HG03442 (cell line): ENCODE results near the gene SUGT1.
"Not testable (repeated sequence)": the region's sequence is repeated elsewhere in the genome, so short reads cannot be mapped to it uniquely, and the experiment has no call there.

Source experiments
- ATAC-seq: cut with Tn5 transposase; IDR thresholded peaks from one replicate; pipeline ENCODE4 v1.9.1; 2021; ENCODE audit warnings: mild to moderate bottlenecking, moderate library complexity; ENCODE audit not compliant: unreplicated experiment

SUGT1 gene

DNA sequence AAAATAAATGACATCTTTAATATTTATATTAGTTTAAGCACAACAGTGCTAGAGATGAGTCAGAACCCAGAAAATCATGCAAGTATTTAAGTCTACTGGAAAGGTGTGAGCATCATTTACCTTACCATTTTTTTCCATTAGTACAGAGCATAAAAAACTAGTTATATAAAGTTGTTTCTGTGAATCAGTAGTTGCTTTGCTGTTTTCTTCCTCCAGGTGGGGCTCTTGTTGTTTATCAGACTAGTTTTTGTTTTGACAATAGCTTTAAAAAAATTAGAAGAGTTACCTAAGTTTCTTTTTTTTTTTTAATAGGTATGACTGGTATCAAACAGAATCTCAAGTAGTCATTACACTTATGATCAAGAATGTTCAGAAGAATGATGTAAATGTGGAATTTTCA is 12.7 kb downstream of the SUGT1 start:
- ATAC-seq = no peak

DNA sequence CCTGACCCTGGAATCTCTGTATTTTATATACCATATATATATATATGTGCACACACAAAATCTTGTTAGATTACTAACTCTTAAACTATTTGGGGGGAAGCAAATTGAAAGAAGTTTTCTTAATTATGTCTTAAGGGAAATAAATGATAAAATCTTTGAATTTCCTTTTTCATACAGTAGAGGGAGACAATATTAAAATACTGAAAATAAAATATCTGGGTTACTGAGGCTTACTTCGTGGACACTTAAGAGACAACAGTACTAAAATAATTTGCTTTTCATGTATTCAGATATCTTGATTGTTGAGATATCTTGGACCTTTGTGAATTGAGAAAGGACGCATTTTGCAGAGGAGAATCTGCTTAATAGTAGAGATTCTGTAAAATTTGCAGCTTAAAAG is 17.0 kb downstream of the SUGT1 start:
- no peak for ATAC-seq

DNA sequence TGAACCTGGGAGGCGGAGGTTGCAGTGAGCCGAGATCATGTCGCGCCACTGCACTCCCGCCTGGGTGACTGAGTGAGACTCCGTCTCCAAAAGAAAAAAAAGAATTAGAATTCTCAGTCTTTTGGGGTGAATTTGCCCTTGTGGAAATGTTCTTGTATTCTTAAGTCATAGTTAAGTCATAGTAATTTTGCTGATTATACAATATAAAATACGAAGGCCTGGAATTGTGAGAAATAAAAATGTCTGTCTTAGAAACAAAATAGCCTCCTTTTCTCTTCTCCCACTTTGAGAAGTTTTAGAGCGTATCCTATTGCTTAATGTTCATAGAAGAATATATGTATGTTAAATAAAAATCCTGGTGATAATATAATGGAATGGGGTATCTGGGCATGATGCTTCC is 18.1 kb downstream of the SUGT1 start:
- ATAC-seq = no peak

DNA sequence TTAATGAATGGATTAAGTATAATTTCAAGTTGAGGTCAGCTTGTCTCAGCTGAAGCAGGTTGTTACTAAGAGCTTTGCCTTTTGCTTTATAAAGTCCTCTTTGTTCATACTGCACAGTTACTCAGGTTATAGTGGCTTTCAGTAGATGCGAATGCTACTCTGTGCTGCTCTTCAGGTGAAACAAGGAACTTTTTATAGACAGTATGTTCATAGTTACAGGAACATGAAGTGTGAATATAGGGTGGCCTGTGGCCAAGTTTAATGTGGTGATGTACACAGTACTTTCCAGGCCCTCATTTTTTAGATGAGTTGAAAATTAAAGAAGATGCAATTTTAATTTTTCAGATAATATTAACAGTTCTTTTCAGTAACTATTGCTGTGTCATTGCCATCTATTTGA is 20.8 kb downstream of the SUGT1 start:
- no peak for ATAC-seq

DNA sequence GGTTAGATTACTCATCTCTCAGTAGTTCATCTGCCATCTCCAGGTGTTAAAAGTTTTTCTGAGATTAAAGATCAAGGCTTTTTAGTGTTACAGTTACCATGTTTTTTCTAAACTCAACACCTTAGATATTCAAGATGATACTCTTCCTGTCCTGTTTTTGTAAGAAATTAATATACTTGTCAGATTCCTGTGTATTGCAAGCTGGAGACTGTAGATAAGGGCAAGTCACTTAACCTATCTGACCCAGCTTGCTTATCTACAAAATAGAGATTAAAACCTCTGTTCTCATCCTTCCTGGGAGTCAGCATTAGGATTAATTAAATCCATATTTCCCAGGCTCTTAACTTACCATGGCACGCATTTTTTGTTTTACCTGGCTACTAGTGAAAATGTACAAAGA is 25.2 kb downstream of the SUGT1 start:
- ATAC-seq = no peak

DNA sequence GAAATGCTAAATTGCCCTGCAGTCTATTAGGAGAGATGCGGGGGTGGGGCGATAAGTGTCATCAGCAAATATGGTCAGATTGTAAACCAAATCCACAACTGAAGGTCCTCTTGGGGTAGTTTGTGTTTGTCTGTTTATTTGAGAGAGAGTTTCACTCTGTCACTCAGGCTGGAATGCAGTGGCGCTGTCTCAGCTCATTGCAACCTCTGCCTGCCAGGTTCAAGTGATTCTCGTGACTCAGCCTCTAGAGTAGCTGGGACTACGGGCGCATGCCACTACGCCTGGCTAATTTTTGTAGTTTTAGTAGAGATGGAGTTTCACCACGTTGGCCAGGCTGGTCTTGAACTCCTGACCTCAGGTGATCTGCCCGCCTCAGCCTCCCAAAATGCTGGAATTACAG is 33.2 kb downstream of the SUGT1 start:
- ATAC-seq = not testable (repeated sequence)

DNA sequence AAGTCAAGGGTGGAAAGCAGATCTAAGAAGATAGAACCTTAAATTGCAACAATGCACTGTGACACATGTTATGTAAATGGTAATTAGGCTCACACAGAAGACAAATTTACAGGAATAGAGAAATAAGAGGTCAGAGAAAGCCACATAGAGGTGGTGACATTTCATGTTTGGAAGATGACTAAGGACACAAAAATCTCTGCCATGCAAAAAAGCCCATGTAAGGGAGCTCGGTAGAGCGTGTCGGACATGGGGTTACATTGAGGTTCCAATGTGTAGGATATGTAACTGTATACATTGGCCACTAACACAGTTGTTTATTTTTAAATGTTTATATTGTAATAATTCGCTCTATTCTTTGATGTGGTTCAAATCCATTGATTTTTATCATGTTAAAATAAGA is 33.7 kb downstream of the SUGT1 start:
- ATAC-seq = no peak

DNA sequence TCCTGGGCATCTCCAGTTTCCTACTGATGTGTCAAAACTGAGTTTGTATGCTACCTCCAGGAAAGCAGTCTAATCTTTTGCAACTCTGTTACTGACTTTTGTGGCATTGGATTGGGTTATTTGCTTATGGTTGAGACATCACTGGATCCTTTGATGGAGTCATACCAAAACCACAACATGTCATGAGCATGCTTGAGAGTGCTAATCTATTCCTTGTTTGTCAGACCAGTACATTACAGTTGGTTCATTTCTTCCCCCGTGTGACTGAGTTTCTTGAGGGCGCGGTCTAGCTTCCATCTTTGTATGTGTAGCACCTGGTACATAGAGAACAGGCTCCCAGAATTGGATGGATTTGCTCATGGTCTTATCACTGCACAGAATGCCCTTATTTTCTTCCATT is 43.2 kb downstream of the SUGT1 start:
- ATAC-seq = peak; percentile 93

DNA sequence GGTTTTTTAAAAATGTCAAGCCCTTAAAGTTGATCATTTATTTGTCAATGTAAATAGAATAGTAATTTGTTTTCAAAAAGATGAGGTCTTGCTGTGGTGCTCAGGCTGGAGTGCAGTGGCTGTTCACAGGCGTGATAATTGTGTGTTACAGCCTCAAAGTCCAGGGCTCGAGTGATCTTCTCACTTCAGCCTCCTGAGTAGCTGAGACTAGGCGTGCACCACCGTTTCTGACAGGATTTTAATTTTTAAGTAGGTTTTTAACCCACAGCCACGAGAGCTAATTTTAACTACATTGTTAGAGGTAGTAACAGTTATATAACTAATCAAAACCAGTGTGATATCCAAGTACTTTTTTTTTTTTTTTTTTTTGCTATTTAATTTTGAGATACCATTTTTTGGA is 43.9 kb downstream of the SUGT1 start:
- ATAC-seq = no peak

DNA sequence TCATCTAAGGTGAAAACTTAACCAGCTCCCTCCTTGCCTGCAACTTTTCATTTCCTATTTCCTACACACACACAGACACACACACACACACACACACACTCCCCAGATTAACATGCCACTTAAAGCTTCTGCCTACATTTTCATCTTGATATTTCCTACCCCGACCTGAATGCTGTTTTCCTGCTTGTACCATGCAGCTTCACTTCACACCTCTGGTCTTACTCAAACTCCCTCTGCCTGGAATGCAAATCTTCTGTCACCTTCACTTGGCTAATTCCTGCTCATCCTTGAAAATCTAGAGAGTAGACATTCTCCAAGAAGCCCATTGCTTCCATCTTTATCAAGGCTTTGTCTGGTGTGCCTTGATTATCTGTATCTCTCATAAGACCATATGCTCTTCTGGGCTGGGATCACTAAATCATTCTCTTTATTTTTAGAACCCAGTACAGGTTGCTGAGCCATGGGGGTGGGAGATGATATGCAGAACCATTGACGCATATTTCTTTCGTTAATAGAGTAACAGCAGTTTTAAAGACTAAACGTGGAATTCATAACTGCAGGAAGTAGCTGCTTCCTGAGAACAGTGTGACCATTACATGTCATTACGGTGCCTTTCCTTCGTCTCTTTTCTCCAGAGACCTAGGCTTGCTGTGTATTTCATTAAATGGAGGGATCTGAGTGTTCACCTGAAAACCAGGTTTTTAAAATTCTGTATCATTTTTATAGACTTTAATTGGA is 49.3 kb downstream of the SUGT1 start:
- ATAC-seq = no peak

DNA sequence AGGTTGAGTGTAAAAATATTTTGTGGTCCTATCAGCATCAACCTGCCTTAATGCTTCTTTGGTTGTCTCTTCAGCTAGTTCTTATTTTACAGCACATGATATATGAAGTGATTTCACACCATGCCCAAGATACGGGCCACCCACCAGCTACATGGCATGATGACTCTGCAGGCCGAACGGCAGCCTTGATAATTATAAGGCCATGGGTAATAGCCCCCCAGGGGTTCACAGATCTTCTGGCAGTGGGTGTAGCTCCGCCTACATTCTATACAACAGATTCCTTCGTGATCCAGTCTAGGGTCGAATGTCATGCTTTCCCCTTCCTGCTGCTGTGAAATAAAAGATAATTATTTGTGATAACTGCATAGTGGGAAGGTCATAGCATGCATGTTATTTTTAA is 50.8 kb downstream of the SUGT1 start:
- no peak for ATAC-seq

DNA sequence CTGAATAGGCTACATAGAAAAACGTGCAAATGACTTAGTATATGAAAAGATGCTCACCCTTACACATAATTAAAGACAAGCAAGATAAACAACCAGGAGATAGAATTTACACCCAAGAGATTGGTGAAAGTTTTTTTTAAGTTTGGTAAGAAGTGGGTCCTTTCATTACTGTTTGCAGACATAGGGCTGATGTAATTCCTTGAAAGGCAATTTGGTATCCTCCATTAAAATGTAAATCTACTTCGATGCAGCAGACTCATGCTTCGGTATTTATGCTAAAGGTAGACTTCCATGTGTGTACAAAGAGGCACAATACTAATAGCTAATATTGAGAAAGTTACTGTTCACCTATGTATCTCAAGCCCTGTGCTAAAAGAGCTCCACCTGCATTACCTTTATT is 53.4 kb downstream of the SUGT1 start:
- ATAC-seq = no peak

DNA sequence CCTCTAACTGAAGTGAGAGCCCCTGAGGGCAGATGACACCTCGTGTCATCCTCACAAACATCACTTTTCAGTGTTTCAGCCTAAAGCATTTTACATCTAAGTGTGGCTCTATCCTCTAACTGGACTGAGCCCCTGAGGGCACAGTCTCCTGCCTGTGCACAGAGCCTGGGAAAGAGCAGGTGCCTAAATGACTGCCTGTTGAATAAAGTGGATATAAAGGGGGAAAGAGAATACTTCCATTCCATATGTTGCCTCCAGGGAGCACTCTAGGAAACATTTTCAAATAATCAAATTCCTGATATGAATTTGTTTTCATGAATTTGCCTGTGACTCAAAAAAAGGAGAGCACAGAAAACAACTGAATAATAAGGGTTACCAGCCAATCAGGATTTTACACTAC is 54.7 kb downstream of the SUGT1 start:
- ATAC-seq = no peak

DNA sequence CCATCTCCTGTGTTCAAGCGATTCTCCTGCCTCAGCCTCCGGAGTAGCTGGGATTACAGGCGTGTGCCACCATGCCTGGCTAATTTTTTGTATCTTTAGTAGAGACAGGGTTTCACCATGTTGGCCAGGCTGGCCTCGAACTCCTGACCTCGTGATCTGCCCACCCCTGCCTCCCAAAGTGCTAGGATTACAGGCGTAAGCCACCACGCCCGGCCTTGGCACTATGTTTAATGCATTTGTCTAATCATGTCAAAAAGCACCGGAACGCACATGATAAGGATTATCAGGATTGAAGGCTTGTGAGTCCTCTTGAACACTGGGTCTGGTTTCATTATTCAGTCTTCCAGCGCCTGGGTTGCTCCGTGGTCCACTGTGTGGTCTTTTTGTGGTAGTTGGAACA is 55.6 kb downstream of the SUGT1 start:
- ATAC-seq = not testable (repeated sequence)

DNA sequence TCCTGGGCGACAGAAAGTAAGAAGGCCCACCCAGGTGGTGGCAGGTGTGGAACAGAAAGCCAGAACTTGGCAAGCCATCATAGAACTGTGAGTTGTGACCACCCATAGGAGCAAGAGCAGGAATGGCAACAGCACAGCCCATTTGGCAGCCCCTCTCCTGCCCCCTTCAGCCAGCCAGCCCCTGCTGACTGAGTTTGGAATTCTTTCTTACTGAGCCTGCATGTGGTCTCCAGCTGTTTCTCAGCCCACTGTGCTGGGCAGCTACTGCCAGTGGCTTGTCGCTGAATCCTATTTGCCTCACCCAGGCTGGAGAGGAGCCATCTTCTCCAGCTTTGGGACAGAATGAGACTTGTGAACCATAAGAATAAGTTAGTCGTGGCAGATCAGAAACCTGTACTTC is 58.6 kb downstream of the SUGT1 start:
- no peak for ATAC-seq

DNA sequence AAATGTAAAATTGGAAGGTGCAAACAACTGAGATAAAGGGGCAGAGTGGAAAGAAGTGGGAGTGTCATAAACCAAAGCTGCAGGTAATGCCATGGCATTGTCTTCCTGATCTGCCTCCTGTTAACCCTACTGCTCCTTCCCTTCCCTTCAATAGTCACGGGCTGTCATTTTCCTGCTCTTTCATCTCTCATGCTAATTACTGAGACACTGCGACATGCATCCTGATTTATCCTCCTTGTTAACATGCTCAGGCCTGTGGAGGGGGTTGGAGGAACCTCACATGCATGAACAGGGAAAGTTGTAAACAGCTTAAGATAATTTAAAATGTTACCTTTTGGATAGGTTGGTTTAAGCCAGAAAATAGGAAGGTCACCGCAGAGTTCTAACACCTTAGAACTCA is 59.7 kb downstream of the SUGT1 start:
- ATAC-seq = no peak

DNA sequence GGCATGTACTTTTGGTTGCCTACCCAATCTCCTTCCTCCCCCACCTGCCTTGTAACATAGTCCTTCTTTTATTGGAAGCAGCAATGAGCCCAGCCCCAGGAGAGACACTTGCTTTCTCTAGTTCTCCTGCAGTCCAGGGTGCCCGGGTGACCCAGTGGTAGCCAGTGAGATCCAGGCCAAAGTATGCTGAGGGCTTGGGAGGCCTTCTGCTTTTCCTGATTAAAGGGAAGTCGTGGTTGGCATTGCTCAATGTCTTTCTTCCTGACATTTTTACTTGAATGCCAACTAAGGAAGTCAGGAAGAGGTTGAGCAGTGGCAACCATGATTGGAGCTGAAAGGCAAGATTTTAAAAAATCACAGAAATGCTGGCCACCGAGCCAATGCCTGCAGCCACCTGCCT is 61.3 kb downstream of the SUGT1 start:
- ATAC-seq = no peak

DNA sequence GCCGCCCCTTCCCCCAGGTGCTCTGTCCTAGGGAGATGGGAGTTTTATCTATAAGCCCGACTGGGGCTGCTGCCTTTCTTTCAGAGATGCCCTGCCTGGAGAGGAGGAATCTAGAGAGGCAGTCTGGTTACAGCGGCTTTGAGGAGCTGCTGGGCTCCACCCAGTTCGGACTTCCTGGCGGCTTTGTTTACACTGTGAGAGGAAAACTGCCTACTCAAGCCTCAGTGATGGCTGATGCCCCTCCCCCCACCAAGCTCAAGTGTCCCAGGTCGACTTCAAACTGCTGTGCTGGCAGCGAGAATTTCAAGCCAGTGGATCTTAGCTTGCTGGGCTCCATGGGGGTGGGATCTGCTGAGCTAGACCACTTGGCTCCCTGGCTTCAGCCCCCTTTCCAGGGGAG is 68.3 kb downstream of the SUGT1 start:
- ATAC-seq = not testable (repeated sequence)

DNA sequence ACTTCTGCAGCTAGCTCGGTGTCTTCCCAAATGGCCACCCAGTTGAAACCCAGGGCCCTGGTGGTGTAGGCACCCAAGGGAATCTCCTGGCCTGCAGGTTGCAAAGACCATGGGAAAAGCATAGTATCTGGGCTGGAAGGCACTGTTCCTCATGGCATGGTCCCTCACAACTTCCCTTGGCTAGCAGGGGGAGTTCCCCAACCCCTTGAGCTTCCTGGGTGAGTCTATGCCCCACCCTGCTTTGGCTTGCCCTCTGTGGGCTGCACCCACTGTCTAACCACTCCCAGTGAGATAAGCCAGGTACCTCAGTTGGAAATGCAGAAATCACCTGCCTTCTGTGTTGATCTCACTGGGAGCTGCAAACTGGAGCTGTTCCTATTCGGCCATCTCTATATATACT is 68.7 kb downstream of the SUGT1 start:
- ATAC-seq = not testable (repeated sequence)

DNA sequence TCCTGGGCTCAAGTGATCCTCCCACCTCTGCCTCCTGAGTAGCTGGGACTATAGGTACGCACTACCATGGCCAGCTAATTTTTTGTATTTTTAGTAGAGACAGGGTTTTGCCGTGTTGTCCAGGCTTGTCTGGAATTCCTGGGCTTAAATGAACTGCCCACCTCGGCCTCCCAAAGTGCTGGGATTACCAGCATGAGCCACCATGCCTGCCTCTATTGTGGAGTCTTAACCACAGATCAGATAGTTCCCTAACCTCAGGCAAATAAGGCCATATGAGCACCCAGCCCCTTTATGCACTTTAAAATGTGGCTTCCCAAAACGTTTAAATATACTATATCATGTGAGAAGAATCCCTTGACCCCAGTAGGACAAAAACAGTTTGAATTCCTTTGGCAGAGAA is 70.5 kb downstream of the SUGT1 start:
- ATAC-seq = no peak

DNA sequence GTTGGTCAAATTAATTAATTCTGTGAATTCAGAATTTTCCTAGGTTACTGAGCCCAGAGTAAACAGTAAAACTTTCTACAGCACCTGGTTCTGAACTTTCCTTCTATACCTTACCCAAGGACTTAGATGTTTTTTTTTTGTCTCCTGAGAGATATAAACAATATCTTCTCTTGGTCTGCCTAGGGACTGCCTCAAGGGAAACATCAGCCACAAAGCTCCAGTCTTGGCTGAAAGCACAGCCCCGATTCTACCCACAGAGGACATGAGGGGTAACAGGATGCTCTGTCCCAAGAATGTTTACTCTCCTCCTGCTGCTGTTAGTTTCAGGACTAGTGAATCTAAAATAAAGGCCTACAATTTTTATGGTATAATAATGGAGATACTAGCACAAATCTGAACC is 72.7 kb downstream of the SUGT1 start:
- no peak for ATAC-seq

DNA sequence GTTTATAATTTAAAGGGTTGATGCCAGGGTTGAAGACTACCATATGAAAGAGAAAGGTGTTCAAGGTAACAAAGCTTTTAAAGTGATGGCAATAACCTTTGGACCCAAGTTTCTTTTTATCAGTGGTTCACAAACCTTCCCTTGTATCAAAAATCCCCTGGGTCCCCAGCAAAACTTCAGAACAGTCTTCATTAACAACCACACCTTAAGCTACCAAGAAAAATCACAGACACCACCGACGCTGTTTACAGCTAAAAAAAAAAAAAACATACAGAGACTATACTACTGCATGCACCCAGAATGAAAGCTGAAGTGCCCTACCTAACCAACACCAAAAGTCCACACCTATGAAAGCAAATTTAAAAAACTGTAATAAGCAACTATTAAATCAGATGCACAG is 73.6 kb downstream of the SUGT1 start:
- no peak for ATAC-seq

DNA sequence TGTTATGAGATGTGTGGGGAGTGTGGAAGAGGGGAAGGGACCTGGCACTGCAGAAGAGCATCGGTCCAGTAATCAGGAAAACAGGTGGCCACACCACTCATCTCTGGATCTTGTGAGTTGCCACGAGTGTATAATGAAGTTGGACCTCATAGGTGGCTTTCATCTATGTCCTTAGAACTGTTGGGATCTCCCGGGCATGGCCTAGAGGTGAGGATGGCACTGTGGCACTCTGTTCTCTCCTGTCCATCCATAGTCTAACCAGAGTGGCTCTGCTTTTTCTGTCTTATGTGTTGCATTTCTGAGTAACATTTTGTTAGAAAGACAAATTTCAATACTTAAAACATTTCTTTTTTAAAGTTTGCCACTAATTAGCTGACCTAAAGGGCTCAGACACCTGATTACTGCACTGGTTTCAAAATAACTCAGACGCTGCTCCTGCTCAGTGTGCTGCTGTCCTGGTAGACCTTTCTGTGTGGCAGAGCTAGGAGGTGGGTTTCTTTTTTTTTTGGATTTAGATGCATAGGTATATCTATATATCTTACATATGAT is 81.5 kb downstream of the SUGT1 start:
- ATAC-seq = no peak
